Tibial nerve (tissue), 4 donors: Measurements from ENCODE around the gene SCN9A. TPM values are rescaled to one million over a fixed set of nuclear protein-coding genes. Genes with fewer than 3 reads are reported as not detected.

Experiments
- DNase-seq, 2 donors: peaks; one replicate each; pipeline ENCODE4 v3.0.0-alpha.2; 2019; ENCODE audit warnings: low spot score in 2 of 2
- H3K27ac ChIP-seq, 4 donors: fragments of 200-600 bp; sonication (generic) in 3 of 4; one replicate each; pipeline ENCODE4 v1.5.1; 2017 to 2019; ENCODE audit warnings: mild to moderate bottlenecking in 1 of 4
- H3K27me3 ChIP-seq, 2 donors: fragments of 200-600 bp; sonication (generic) in 1 of 2; one replicate each; pipeline versions ENCODE4 v1.5.1 to v1.6.0; 2017 to 2019
- H3K36me3 ChIP-seq, 3 donors: fragments of 200-600 bp; sonication (generic); one replicate each; pipeline ENCODE4 v1.5.1; 2018 to 2019
- H3K4me1 ChIP-seq, 4 donors: fragments of 200-600 bp; sonication (generic) in 3 of 4; one replicate each; pipeline ENCODE4 v1.5.1; 2017 to 2019
- H3K4me3 ChIP-seq, 4 donors: fragments of 200-600 bp; sonication (generic) in 3 of 4; one replicate each; pipeline ENCODE4 v1.5.1; 2017 to 2019; ENCODE audit warnings: mild to moderate bottlenecking in 1 of 4, moderate library complexity in 1 of 4
- H3K9me3 ChIP-seq, 4 donors: fragments of 200-600 bp; sonication (generic) in 3 of 4; one replicate each; pipeline ENCODE4 v1.5.1; 2017 to 2019
- EP300 ChIP-seq, 2 donors: sonication (generic); formaldehyde crosslinking; IDR thresholded peaks; one replicate each; pipeline ENCODE4 v1.6.1; 2017; ENCODE audit warnings: antibody characterized with exemption in 2 of 2, mild to moderate bottlenecking in 1 of 2
- POLR2A ChIP-seq, 2 donors: fragments of 450-650 bp; IDR thresholded peaks; one replicate each; pipeline ENCODE4 v1.6.1; 2017; ENCODE audit warnings: antibody characterized with exemption in 2 of 2, mild to moderate bottlenecking in 2 of 2, moderate library complexity in 2 of 2
- WGBS, 2 donors: methylation state at CpG; one replicate each; pipeline ENCODE4 v1.1.5; 2018; 5-methylcytosine and 5-hydroxymethylcytosine counted together
- total RNA-seq, 4 donors: library from RNA; depleted of rRNA; stranded (reverse); fragments of >200 nt; gene quantifications; one replicate each; pipeline ENCODE4 v1.1.0, GENCODE V29; 2016
- TF ChIP-seq, protein P1 (sequence below), 5 experiments: fragments of 200-600 bp in 3 of 5; fragments of 450-650 bp in 2 of 5; sonication (generic) in 3 of 5; IDR thresholded peaks; one replicate each; pipeline ENCODE4 v1.5.1; 2016 to 2019; ENCODE audit warnings: antibody characterized with exemption in 5 of 5, mild to moderate bottlenecking in 3 of 5, moderate library complexity in 2 of 5

The SCN9A gene
- total RNA-seq, 4 donors from 2014 or later: 8.2 to 36.1 (median 17.2) TPM

DNA sequence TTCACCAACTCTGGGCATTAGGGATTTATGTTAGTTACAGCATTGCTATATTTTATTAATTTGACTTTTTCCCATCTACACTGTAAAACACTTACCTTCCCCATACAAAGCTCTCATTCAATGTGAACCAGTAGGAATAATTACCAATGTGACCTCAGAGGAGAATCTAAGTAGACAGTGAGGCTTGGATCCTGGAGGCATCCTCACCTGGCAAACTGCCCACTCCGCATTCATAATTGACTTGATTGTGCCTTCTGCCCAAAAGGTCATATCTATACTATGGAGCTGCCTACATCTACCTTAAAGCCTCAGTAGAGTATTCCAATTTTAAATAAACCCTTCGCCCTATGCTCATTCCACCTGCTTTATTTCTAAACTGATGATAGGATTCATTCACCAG is 202.5 kb downstream of the SCN9A start:
- Histone ChIP-seq H3K27me3 (no peaks in the 10 kb centered on the region), H3K4me3 (no peak overlapping the region), H3K9me3 (no peaks in the 10 kb centered on the region), H3K4me1 (no peaks in the 10 kb centered on the region), H3K36me3 (no peaks in the 10 kb centered on the region), H3K27ac (no peak overlapping the region)
- 87 to 91% methylated on average over 2 of the region's 2 CpGs for WGBS, 2 donors
- no peak for DNase-seq
- TF ChIP-seq EP300 (IDR thresholded peaks at IDR 0.05) (no peak), POLR2A (IDR thresholded peaks at IDR 0.05) (no peak)
- TF ChIP-seq, protein P1, sequence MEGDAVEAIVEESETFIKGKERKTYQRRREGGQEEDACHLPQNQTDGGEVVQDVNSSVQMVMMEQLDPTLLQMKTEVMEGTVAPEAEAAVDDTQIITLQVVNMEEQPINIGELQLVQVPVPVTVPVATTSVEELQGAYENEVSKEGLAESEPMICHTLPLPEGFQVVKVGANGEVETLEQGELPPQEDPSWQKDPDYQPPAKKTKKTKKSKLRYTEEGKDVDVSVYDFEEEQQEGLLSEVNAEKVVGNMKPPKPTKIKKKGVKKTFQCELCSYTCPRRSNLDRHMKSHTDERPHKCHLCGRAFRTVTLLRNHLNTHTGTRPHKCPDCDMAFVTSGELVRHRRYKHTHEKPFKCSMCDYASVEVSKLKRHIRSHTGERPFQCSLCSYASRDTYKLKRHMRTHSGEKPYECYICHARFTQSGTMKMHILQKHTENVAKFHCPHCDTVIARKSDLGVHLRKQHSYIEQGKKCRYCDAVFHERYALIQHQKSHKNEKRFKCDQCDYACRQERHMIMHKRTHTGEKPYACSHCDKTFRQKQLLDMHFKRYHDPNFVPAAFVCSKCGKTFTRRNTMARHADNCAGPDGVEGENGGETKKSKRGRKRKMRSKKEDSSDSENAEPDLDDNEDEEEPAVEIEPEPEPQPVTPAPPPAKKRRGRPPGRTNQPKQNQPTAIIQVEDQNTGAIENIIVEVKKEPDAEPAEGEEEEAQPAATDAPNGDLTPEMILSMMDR (IDR thresholded peaks at IDR 0.05): no peak

DNA sequence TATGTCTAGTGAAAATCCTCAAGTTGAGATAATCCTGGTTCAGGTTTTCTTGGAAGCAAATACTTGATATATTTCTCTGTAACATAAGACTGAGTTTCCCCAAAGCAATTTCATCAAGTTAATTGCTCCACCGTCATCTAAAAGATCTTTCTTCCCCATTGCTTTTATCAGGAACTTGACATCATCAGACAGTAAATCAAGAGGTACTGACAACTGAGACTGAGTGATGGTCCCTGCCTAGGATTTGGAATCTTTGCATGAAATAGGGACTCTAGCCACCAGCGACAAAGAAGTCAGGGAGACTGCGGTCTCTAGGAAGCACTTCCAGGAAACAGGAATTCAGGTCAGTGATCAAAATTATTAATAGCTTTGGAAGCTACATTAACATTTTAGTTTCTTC is 204.5 kb downstream of the SCN9A start:
- no peaks in the 10 kb centered on the region for H3K36me3 ChIP-seq
- no peaks in the 10 kb centered on the region for H3K27me3 ChIP-seq
- WGBS, 2 donors: 52 to 72% methylated on average over 3 of the region's 3 CpGs
- H3K27ac ChIP-seq: no peak overlapping the region
- H3K9me3 ChIP-seq: no peaks in the 10 kb centered on the region
- TF ChIP-seq, protein P1 (IDR thresholded peaks at IDR 0.05): no peak
- TF ChIP-seq EP300 (IDR thresholded peaks at IDR 0.05): no peak
- H3K4me1 ChIP-seq: no peaks in the 10 kb centered on the region
- no peak for DNase-seq
- no peak overlapping the region for H3K4me3 ChIP-seq

DNA sequence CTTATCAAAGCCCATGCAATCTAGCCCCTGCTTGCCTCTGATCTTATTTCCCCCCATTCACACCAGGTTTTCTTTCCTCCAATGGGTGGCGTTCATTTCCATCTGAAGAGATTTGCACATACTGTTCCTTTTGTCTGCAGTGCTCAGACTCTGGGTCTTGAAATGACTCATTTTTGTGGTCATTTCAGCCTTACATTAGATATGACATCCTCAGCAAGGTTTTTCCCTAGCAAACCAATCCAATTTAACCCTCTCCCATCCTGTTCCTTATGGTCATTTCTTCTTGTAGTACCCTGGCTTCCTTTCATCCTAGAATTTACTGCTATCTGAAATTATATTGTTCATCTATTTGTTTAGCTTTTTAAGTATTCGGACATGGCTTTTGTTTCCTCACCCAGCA is 205.4 kb downstream of the SCN9A start:
- Histone ChIP-seq H3K9me3 (no peaks in the 10 kb centered on the region), H3K27ac (no peak overlapping the region), H3K4me1 (no peaks in the 10 kb centered on the region), H3K4me3 (no peak overlapping the region), H3K27me3 (no peaks in the 10 kb centered on the region), H3K36me3 (no peaks in the 10 kb centered on the region)
- 82 to 84% methylated on average over 2 of the region's 2 CpGs for WGBS, 2 donors
- no peak for DNase-seq
- TF ChIP-seq, protein P1 (IDR thresholded peaks at IDR 0.05): no peak
- TF ChIP-seq POLR2A (IDR thresholded peaks at IDR 0.05): no peak
- no peak for TF ChIP-seq EP300 (IDR thresholded peaks at IDR 0.05)

DNA sequence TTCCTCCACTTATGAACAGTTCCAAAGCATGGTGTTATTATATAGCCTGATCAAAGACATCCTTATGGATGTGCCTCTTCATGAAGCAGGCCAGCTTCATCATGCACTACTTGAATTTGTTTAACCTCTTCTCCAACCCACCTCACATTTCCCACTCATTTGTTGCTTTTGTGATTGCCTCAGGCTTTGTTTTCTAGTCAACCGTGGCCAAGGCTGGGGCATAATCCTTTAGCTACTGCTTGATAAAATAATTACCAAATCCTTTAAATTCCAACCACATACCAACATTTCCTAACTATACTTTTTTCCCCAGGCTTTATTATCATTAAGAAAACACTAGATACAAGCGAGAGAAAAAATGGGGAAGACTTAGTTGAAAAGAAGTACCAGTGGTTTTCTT is 208.3 kb downstream of the SCN9A start:
- Histone ChIP-seq H3K4me3 (no peak overlapping the region), H3K4me1 (no peaks in the 10 kb centered on the region), H3K9me3 (no peaks in the 10 kb centered on the region), H3K36me3 (no peaks in the 10 kb centered on the region), H3K27me3 (no peaks in the 10 kb centered on the region), H3K27ac (no peak overlapping the region)
- WGBS, 2 donors: 23 to 28% methylated on average over 2 of the region's 2 CpGs
- DNase-seq: no peak
- TF ChIP-seq POLR2A (IDR thresholded peaks at IDR 0.05): no peak
- TF ChIP-seq, protein P1 (IDR thresholded peaks at IDR 0.05): no peak
- TF ChIP-seq EP300 (IDR thresholded peaks at IDR 0.05): no peak

DNA sequence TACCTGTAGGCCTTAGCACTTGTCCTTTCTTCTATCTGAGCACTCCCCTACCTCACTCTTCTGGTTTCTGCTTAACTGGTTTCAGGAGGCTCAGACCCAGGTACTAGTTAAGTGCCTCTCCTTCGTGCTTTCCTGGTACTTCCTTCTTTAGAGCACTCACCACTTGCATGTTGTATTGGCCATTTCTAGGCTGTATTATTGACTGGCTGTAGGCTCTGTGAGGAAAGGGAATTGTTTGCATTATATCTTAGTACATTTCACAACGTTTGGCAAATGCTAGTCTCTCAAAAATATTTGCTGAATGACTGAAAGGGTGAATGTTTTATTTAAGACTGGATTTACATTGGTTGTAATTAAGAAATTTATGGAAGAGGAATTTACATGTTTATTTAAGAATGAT is 212.0 kb downstream of the SCN9A start:
- 64 to 70% methylated on average over 2 of the region's 2 CpGs for WGBS, 2 donors
- DNase-seq: no peak

More for the DNA sequence above, 212.0 kb downstream of the SCN9A start:
- Histone ChIP-seq H3K36me3 (no peaks in the 10 kb centered on the region), H3K27ac (no peak overlapping the region), H3K27me3 (no peaks in the 10 kb centered on the region), H3K4me1 (no peaks in the 10 kb centered on the region), H3K9me3 (no peaks in the 10 kb centered on the region), H3K4me3 (no peak overlapping the region)
- TF ChIP-seq POLR2A (IDR thresholded peaks at IDR 0.05) (no peak), EP300 (IDR thresholded peaks at IDR 0.05) (no peak)
- TF ChIP-seq, protein P1 (IDR thresholded peaks at IDR 0.05): no peak
